Measurements from ENCODE around the gene SUN3.

Gene SUN3

GRCh38 chr7:47939425-47940036, 89.4 kb downstream of the SUN3 start:
- TF ChIP-seq CTCF (conservative IDR thresholded peaks at IDR 0.05), result no peak
- no peak overlapping the region for H3K27ac ChIP-seq

GRCh38 chr7:47938574-47939165, 90.2 kb downstream of the SUN3 start:
- TF ChIP-seq CTCF (conservative IDR thresholded peaks at IDR 0.05), result peak; percentile 35
- no peak overlapping the region for H3K27ac ChIP-seq

GRCh38 chr7:47937711-47938573, 91.0 kb downstream of the SUN3 start:
- H3K27ac ChIP-seq, result no peak overlapping the region
- no peak for TF ChIP-seq CTCF (conservative IDR thresholded peaks at IDR 0.05)

All from VCaP (cell line).